H1 (cell line): ENCODE results near the gene YIPF7. TPM values are rescaled to one million over a fixed set of nuclear protein-coding genes. Genes with fewer than 3 reads are reported as not detected.

Experiments
- CTCF ChIA-PET: fragments of 300-600 bp; sonication (Branson Sonifier 250); formaldehyde crosslinking; loops from one replicate; lab custom pipeline; 2021; ENCODE audit not compliant: partially characterized antibody; lab: Charles Lee
- POLR2A ChIA-PET: fragments of 300-600 bp; sonication (Branson Sonifier 250); formaldehyde crosslinking; loops from one replicate; lab custom pipeline; 2021; ENCODE audit warnings: inconsistent platforms; ENCODE audit not compliant: partially characterized antibody; lab: Charles Lee
- DNase-seq, 2 experiments: peaks; one replicate each; pipeline versions ENCODE4 v3.0.0 to v3.0.0-alpha.2; 2010 to 2022; ENCODE audit warnings: low spot score in 2 of 2, low read depth in 1 of 2, mixed read lengths in 1 of 2
- FAIRE-seq: peaks from 2 replicates; lab custom pipeline; 2011; peaks lifted over from hg19 to GRCh38; lab: Jason Lieb, UNC
- H2AFZ ChIP-seq: 2 replicates; pipeline ENCODE4 v1.8.1; 2012; ENCODE audit warnings: low read length, inconsistent platforms
- H2AK5ac ChIP-seq: 2 replicates; pipeline ENCODE4 v1.6.1; 2013; ENCODE audit warnings: low read depth, low read length
- H2BK120ac ChIP-seq: replicated peaks from 2 replicates; pipeline ENCODE3; 2013; ENCODE audit warnings: low read depth, low read length, inconsistent platforms
- H2BK12ac ChIP-seq: 2 replicates; pipeline ENCODE4 v1.6.1; 2013; ENCODE audit warnings: low read depth, low read length
- H2BK15ac ChIP-seq: 2 replicates; pipeline ENCODE4 v1.6.1; 2013; ENCODE audit warnings: low read length
- H2BK20ac ChIP-seq: 2 replicates; pipeline ENCODE4 v1.6.1; 2013; ENCODE audit warnings: low read length
- H2BK5ac ChIP-seq: 2 replicates; pipeline ENCODE4 v1.6.1; 2013; ENCODE audit warnings: low read depth, low read length
- H3K14ac ChIP-seq: 2 replicates; pipeline ENCODE4 v1.6.1; 2013; ENCODE audit warnings: inconsistent platforms; ENCODE audit not compliant: insufficient read length
- H3K18ac ChIP-seq: 2 replicates; pipeline ENCODE4 v1.6.1; 2013; ENCODE audit warnings: low read length; ENCODE audit errors: extremely low read depth
- H3K23ac ChIP-seq: 2 replicates; pipeline ENCODE4 v1.6.1; 2013; ENCODE audit warnings: inconsistent platforms; ENCODE audit not compliant: insufficient read length
- H3K23me2 ChIP-seq: 2 replicates; pipeline ENCODE4 v1.6.1; 2013; ENCODE audit warnings: low read depth, low read length
- H3K27ac ChIP-seq: 2 replicates; pipeline ENCODE4 v1.6.1; 2011; ENCODE audit warnings: low read depth, low read length, inconsistent platforms
- H3K27me3 ChIP-seq, 4 experiments: replicated peaks in 1 of 4; 1 replicate in 1 of 4; 2 replicates in 3 of 4; pipeline versions ENCODE4 v1.6.1 to v1.8.1; 2011 to 2013; ENCODE audit warnings: low read length in 3 of 4, mild to moderate bottlenecking in 3 of 4, inconsistent platforms in 2 of 4, mixed read lengths in 2 of 4, moderate library complexity in 1 of 4; ENCODE audit not compliant: control insufficient read depth in 3 of 4, insufficient read depth in 3 of 4; ENCODE audit errors: extremely low read depth in 1 of 4
- H3K36me3 ChIP-seq, 4 experiments: 2 replicates each; pipeline versions ENCODE4 v1.6.1 to v1.8.1; 2011 to 2013; ENCODE audit warnings: mild to moderate bottlenecking in 4 of 4, low read length in 3 of 4, moderate library complexity in 2 of 4, control low read depth in 1 of 4, inconsistent platforms in 1 of 4; ENCODE audit not compliant: insufficient read depth in 4 of 4, control insufficient read depth in 2 of 4
- H3K4ac ChIP-seq: replicated peaks from 2 replicates; pipeline ENCODE3; 2013; ENCODE audit warnings: low read length, low read depth, mixed read lengths, inconsistent platforms; ENCODE audit not compliant: insufficient read length
- H3K4me1 ChIP-seq, 4 experiments: replicated peaks in 1 of 4; 1 replicate in 1 of 4; 2 replicates in 3 of 4; pipeline versions ENCODE4 v1.6.1 to v1.8.1; 2011 to 2013; ENCODE audit warnings: low read length in 3 of 4, inconsistent platforms in 2 of 4, mixed read lengths in 1 of 4; ENCODE audit not compliant: insufficient read depth in 4 of 4, control insufficient read depth in 3 of 4
- H3K4me2 ChIP-seq, 2 experiments: 2 replicates each; pipeline versions ENCODE4 v1.6.1 to v1.8.1; 2011 to 2013; ENCODE audit warnings: low read depth in 2 of 2, low read length in 2 of 2, control low read depth in 1 of 2, inconsistent platforms in 1 of 2, mild to moderate bottlenecking in 1 of 2; ENCODE audit not compliant: insufficient read depth in 1 of 2
- H3K4me3 ChIP-seq, 4 experiments: fragments of 200-600, 300-600 bp in 1 of 4; sonication (generic), shearing (Covaris generic), sonication (Bioruptor Twin) in 1 of 4; 2 replicates each; pipeline versions ENCODE4 v1.5.1 to v1.8.1; 2011 to 2016; ENCODE audit warnings: low read length in 4 of 4, low read depth in 3 of 4, control low read depth in 2 of 4, inconsistent platforms in 2 of 4, mild to moderate bottlenecking in 2 of 4, mixed read lengths in 1 of 4, moderate library complexity in 1 of 4; ENCODE audit not compliant: insufficient read depth in 2 of 4; ENCODE audit errors: extremely low read depth in 1 of 4
- H3K56ac ChIP-seq: replicated peaks from 2 replicates; pipeline ENCODE3; 2013; ENCODE audit warnings: low read depth, mild to moderate bottlenecking, mixed read lengths, low read length, inconsistent platforms; ENCODE audit not compliant: insufficient read length
- H3K79me1 ChIP-seq: 2 replicates; pipeline ENCODE4 v1.6.1; 2013; ENCODE audit warnings: low read depth, low read length, control low read depth
- H3K79me2 ChIP-seq, 2 experiments: 2 replicates each; pipeline versions ENCODE4 v1.6.1 to v1.8.1; 2012 to 2013; ENCODE audit warnings: low read length in 2 of 2, mild to moderate bottlenecking in 2 of 2, inconsistent platforms in 1 of 2; ENCODE audit not compliant: insufficient read depth in 2 of 2, control insufficient read depth in 1 of 2
- H3K9ac ChIP-seq, 4 experiments: replicated peaks in 1 of 4; 1 replicate in 1 of 4; 2 replicates in 3 of 4; pipeline versions ENCODE4 v1.6.1 to v1.8.1; 2011 to 2013; ENCODE audit warnings: low read depth in 3 of 4, low read length in 3 of 4, control low read depth in 2 of 4, mild to moderate bottlenecking in 2 of 4, moderate library complexity in 2 of 4, inconsistent platforms in 1 of 4; ENCODE audit errors: extremely low read depth in 1 of 4
- H3K9me3 ChIP-seq, 2 experiments: 2 replicates each; pipeline versions ENCODE4 v1.6.1 to v1.8.1; 2012 to 2013; ENCODE audit warnings: mild to moderate bottlenecking in 2 of 2, moderate library complexity in 2 of 2, control low read depth in 1 of 2, inconsistent platforms in 1 of 2, low read depth in 1 of 2, low read length in 1 of 2, mixed read lengths in 1 of 2; ENCODE audit not compliant: insufficient read depth in 2 of 2
- H4K20me1 ChIP-seq, 2 experiments: replicated peaks in 1 of 2; 2 replicates each; pipeline versions ENCODE3 to v1.8.1; 2011 to 2013; ENCODE audit warnings: inconsistent platforms in 2 of 2, low read length in 2 of 2, mild to moderate bottlenecking in 1 of 2; ENCODE audit not compliant: insufficient read depth in 2 of 2, control insufficient read depth in 1 of 2
- H4K5ac ChIP-seq: 2 replicates; pipeline ENCODE4 v1.6.1; 2013; ENCODE audit warnings: low read length, low read depth, mixed read lengths, inconsistent platforms; ENCODE audit not compliant: insufficient read length
- H4K8ac ChIP-seq: 2 replicates; pipeline ENCODE4 v1.8.0; 2013; ENCODE audit warnings: mild to moderate bottlenecking, moderate library complexity, low read length, inconsistent platforms; ENCODE audit not compliant: insufficient read depth; ENCODE audit errors: extremely low read depth
- H4K91ac ChIP-seq: replicated peaks from 2 replicates; pipeline ENCODE3; 2013; ENCODE audit warnings: low read length, mixed read lengths, inconsistent platforms; ENCODE audit not compliant: insufficient read length
- BACH1 ChIP-seq: IDR thresholded peaks from 2 replicates; pipeline ENCODE4 v1.6.1; 2012; ENCODE audit warnings: low read length, improper control_type of control experiment
- CBX8 ChIP-seq: fragments of 300-800, 300-1000 bp; sonication (generic); IDR thresholded peaks from 2 replicates; pipeline ENCODE4 v1.7.1; 2016; ENCODE audit warnings: low read depth, low read length, borderline replicate concordance
- EP300 ChIP-seq, 2 experiments: IDR thresholded peaks; 1 replicate in 1 of 2; 2 replicates in 1 of 2; pipeline ENCODE4 v1.6.1; 2011 to 2012; ENCODE audit warnings: low read depth in 2 of 2, low read length in 2 of 2, mild to moderate bottlenecking in 2 of 2, borderline replicate concordance in 1 of 2, inconsistent platforms in 1 of 2, moderate library complexity in 1 of 2
- MAFK ChIP-seq: IDR thresholded peaks from 2 replicates; pipeline ENCODE4 v1.6.1; 2012; ENCODE audit warnings: low read depth, mild to moderate bottlenecking, improper control_type of control experiment, low read length
- POU5F1 ChIP-seq: IDR thresholded peaks from 2 replicates; pipeline ENCODE4 v1.6.1; 2011; ENCODE audit warnings: low read depth, mild to moderate bottlenecking, low read length, moderate library complexity
- RNF2 ChIP-seq: fragments of 200-900, 300-1000 bp; sonication (generic); IDR thresholded peaks from 2 replicates; pipeline ENCODE4 v1.7.1; 2016; ENCODE audit warnings: borderline replicate concordance, low read depth, mild to moderate bottlenecking, antibody characterized with exemption, low read length; ENCODE audit not compliant: poor library complexity, severe bottlenecking; ENCODE audit errors: missing control alignments
- SIRT6 ChIP-seq: IDR thresholded peaks from one replicate; pipeline ENCODE4 v1.7.1; 2012; ENCODE audit warnings: low read length, inconsistent platforms
- SP1 ChIP-seq: IDR thresholded peaks from 2 replicates; pipeline ENCODE4 v1.6.1; 2011; ENCODE audit warnings: low read depth, low read length
- TCF12 ChIP-seq: IDR thresholded peaks from 2 replicates; pipeline ENCODE4 v1.6.1; 2011; ENCODE audit warnings: low read depth, mild to moderate bottlenecking, low read length
- TEAD4 ChIP-seq: IDR thresholded peaks from 2 replicates; pipeline ENCODE4 v1.6.1; 2012; ENCODE audit warnings: low read depth, low read length, inconsistent platforms, mixed read lengths
- YY1 ChIP-seq: IDR thresholded peaks from 2 replicates; pipeline ENCODE4 v1.6.1; 2011; ENCODE audit warnings: low read depth, mild to moderate bottlenecking, low read length
- WGBS, 2 experiments: shearing (Covaris generic) in 1 of 2; methylation state at CpG; one replicate each; pipeline versions ENCODE4 v1.1.6 to v1.1.7; 2013 to 2015; ENCODE audit warnings: low lambda C conversion rate in 2 of 2, mixed read lengths in 2 of 2, inconsistent platforms in 1 of 2, low coverage in 1 of 2, missing lambda C conversion rate in 1 of 2; ENCODE audit not compliant: insufficient replicate concordance in 2 of 2, insufficient coverage in 1 of 2, insufficient read length in 1 of 2; ENCODE audit errors: extremely low coverage in 1 of 2, missing lambda C conversion rate in 1 of 2; 5-methylcytosine and 5-hydroxymethylcytosine counted together
- polyA plus RNA-seq, 7 experiments: library from polyadenylated mRNA; depleted of rRNA in 3 of 7; stranded (reverse) in 5 of 7; unstranded in 2 of 7; fragments of >200 nt in 5 of 7; fragments of 200-250 nt in 2 of 7; gene quantifications; 1 replicate in 5 of 7; 2 replicates in 1 of 7; 4 replicates in 1 of 7; pipeline versions ENCODE4 v1.2.1 to v1.2.3, GENCODE V29; 2011 to 2013; ENCODE audit warnings: missing spikeins in 2 of 7, mixed read lengths in 2 of 7
- total RNA-seq: library from RNA; stranded (reverse); fragmentation: NEBNext Ultra II Directional; extraction: Animal tissue kit (Norgen Biotek cat#: 25700); gene quantifications from 2 replicates; pipeline ENCODE4 v1.2.1, GENCODE V29; 2021
- TF ChIP-seq, protein P1 (sequence below), 3 experiments: IDR thresholded peaks; 1 replicate in 2 of 3; 2 replicates in 1 of 3; pipeline versions ENCODE4 v1.5.1 to v1.6.1; 2011; ENCODE audit warnings: low read length in 3 of 3, mild to moderate bottlenecking in 3 of 3, inconsistent platforms in 2 of 3, low read depth in 1 of 3, moderate library complexity in 1 of 3; ENCODE audit not compliant: insufficient read depth in 1 of 3; ENCODE audit errors: control extremely low read depth in 1 of 3

The YIPF7 gene
- total and polyA plus RNA-seq, 2 of the 8 experiments (the other 6 are each of a cell fraction or from before 2014, with no cell fraction given), result not detected

DNA sequence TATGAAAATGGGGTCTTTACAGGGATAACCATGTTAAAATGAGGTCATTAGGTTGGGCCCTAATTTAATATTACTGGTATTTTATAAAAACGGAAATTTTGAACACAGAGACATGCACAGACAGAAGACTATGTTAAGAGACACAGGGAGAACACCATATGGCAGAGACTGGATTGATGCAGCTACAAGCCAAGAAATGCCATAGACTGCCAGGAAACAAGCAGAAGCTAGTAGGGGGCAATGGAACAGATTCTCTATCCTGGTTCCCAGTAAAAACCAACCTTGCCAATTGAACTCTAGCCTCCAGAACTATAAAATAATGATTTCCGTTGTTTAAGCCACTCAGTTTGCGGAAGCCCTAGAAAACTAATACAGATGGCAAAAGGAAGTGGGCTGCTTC, 20.2 kb upstream of the YIPF7 start:
- FAIRE-seq (no peak), DNase-seq (no peak)
- no peaks in the 10 kb centered on the region for H3K79me1 ChIP-seq
- no peak overlapping the region for H3K4ac ChIP-seq
- H2AK5ac ChIP-seq, result no peak overlapping the region
- no peak overlapping the region for H4K8ac ChIP-seq
- H3K27me3 ChIP-seq, result no peaks in the 10 kb centered on the region
- H4K91ac ChIP-seq, result no peak overlapping the region
- H2AFZ ChIP-seq, result no peak overlapping the region
- no peaks in the 10 kb centered on the region for H4K20me1 ChIP-seq
- H3K9me3 ChIP-seq, result no peaks in the 10 kb centered on the region
- no peak overlapping the region for H2BK12ac ChIP-seq
- 89% methylated on average over 3 of the region's 3 CpGs; no CpG with 5 or more reads in 1 of the 2 experiments for WGBS, 2 experiments
- no peaks in the 10 kb centered on the region for H3K23me2 ChIP-seq
- no peak overlapping the region for H3K4me3 ChIP-seq
- H2BK15ac ChIP-seq, result no peak overlapping the region
- H3K18ac ChIP-seq, result no peak overlapping the region
- H2BK5ac ChIP-seq, result no peak overlapping the region
- H3K14ac ChIP-seq, result no peak overlapping the region
- no peak overlapping the region for H4K5ac ChIP-seq
- H2BK20ac ChIP-seq, result no peak overlapping the region
- no peak overlapping the region for H2BK120ac ChIP-seq
- no peaks in the 10 kb centered on the region for H3K36me3 ChIP-seq
- H3K23ac ChIP-seq, result no peak overlapping the region
- ChIA-PET CTCF (no interaction called here), POLR2A (no interaction called here)
- no peak overlapping the region for H3K56ac ChIP-seq
- H3K79me2 ChIP-seq, result no peaks in the 10 kb centered on the region
- H3K27ac ChIP-seq, result no peak overlapping the region
- H3K9ac ChIP-seq, result no peak overlapping the region
- H3K4me2 ChIP-seq, result no peak overlapping the region
- H3K4me1 ChIP-seq, result no peaks in the 10 kb centered on the region
- TF ChIP-seq MAFK (no peak), EP300 (IDR thresholded peaks at IDR 0.05; ENCODE audit: borderline replicate concordance in 1 of 2, low read depth in 2 of 2, low read length in 2 of 2) (no peak), SIRT6 (no peak), SP1 (no peak), TCF12 (no peak), CBX8 (no peak), RNF2 (no peak), BACH1 (no peak), YY1 (no peak), POU5F1 (no peak), TEAD4 (no peak)
- TF ChIP-seq, protein P1, sequence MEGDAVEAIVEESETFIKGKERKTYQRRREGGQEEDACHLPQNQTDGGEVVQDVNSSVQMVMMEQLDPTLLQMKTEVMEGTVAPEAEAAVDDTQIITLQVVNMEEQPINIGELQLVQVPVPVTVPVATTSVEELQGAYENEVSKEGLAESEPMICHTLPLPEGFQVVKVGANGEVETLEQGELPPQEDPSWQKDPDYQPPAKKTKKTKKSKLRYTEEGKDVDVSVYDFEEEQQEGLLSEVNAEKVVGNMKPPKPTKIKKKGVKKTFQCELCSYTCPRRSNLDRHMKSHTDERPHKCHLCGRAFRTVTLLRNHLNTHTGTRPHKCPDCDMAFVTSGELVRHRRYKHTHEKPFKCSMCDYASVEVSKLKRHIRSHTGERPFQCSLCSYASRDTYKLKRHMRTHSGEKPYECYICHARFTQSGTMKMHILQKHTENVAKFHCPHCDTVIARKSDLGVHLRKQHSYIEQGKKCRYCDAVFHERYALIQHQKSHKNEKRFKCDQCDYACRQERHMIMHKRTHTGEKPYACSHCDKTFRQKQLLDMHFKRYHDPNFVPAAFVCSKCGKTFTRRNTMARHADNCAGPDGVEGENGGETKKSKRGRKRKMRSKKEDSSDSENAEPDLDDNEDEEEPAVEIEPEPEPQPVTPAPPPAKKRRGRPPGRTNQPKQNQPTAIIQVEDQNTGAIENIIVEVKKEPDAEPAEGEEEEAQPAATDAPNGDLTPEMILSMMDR (IDR thresholded peaks at IDR 0.05; ENCODE audit: control extremely low read depth in 1 of 3, insufficient read depth in 1 of 3, low read depth in 1 of 3, low read length in 3 of 3), result no peak
